D341Med (cell line): Measurements from ENCODE around the gene RNF31.

ENCODE experiments used
- DNase-seq: peaks from one replicate; pipeline ENCODE4 v3.0.0; 2012; ENCODE audit warnings: low spot score

Gene RNF31

GRCh38 chr14:24137529-24138395 lies 9.5 kb upstream of the RNF31 start:
- DNase-seq, result no peak

- no peak for DNase-seq
Measured at GRCh38 chr14:24138396-24139271, 8.7 kb upstream of the RNF31 start.

GRCh38 chr14:24139272-24139934 lies 7.9 kb upstream of the RNF31 start:
- DNase-seq, result no peak

GRCh38 chr14:24141097-24141880 lies 6.0 kb upstream of the RNF31 start, which contains the start of gene EMC9:
TSS of gene EMC9 (minus strand) at chr14:24141591. CDS start at chr14:24141304, 287 bp downstream.
- peak; percentile 93 for DNase-seq

GRCh38 chr14:24143511-24143910 lies 3.8 kb upstream of the RNF31 start:
- no peak for DNase-seq

GRCh38 chr14:24144451-24144850 lies 2.8 kb upstream of the RNF31 start:
- no peak for DNase-seq

GRCh38 chr14:24145219-24145618 lies 2.1 kb upstream of the RNF31 start:
- DNase-seq, result no peak

GRCh38 chr14:24145690-24146452 lies 1.4 kb upstream of the RNF31 start:
- no peak for DNase-seq

- peak; percentile 94 for DNase-seq
Measured at GRCh38 chr14:24146453-24146977, 783 bp upstream of the RNF31 start, which contains the start of gene PSME2. TSS of gene PSME2 (minus strand) at chr14:24146610. CDS start at chr14:24146581, 29 bp downstream.

GRCh38 chr14:24147761-24148428 lies 597 bp downstream of the RNF31 start:
- DNase-seq, result no peak

- DNase-seq, result no peak
Measured at GRCh38 chr14:24149302-24149969, 2.1 kb downstream of the RNF31 start.

GRCh38 chr14:24150061-24150460 lies 2.8 kb downstream of the RNF31 start:
- no peak for DNase-seq

- no peak for DNase-seq
Measured at GRCh38 chr14:24150567-24150966, 3.3 kb downstream of the RNF31 start.

GRCh38 chr14:24150993-24151392 lies 3.7 kb downstream of the RNF31 start:
- no peak for DNase-seq

- DNase-seq, result no peak
Measured at GRCh38 chr14:24151404-24152080, 4.2 kb downstream of the RNF31 start.

- no peak for DNase-seq
Measured at GRCh38 chr14:24155100-24155499, 7.8 kb downstream of the RNF31 start.

- DNase-seq, result no peak
Measured at GRCh38 chr14:24156840-24157239, 9.5 kb downstream of the RNF31 start.

GRCh38 chr14:24157331-24157730 lies 10.0 kb downstream of the RNF31 start:
- no peak for DNase-seq
